BJ (cell line): ENCODE results near the gene IL1A. TPM values are rescaled to one million over a fixed set of nuclear protein-coding genes. Genes with fewer than 3 reads are reported as not detected.

Experiments
- CTCF ChIA-PET: fragments of 350-600 bp; formaldehyde crosslinking; extraction: SDS; loops from one replicate; lab custom pipeline; 2021; ENCODE audit warnings: antibody characterized with exemption, inconsistent platforms; lab: Yijun Ruan, JAX
- POLR2A ChIA-PET: fragments of 300-600 bp; sonication (Branson Sonifier 250); formaldehyde crosslinking; extraction: SDS; loops from one replicate; lab custom pipeline; 2021; ENCODE audit warnings: antibody characterized with exemption; lab: Charles Lee
- DNase-seq: peaks from one replicate; pipeline ENCODE4 v3.0.0-alpha.2; 2011; ENCODE audit warnings: low read depth
- H3K27me3 ChIP-seq: 2 replicates; pipeline ENCODE4 v1.6.0; 2011; ENCODE audit warnings: low read length; ENCODE audit not compliant: control insufficient read depth, insufficient read depth
- H3K36me3 ChIP-seq: 2 replicates; pipeline ENCODE4 v1.5.1; 2011; ENCODE audit warnings: low read length; ENCODE audit not compliant: control insufficient read depth, insufficient read depth
- H3K4me3 ChIP-seq: 2 replicates; pipeline ENCODE4 v1.5.1; 2011; ENCODE audit warnings: low read depth, mild to moderate bottlenecking, control low read depth, low read length
- polyA plus RNA-seq: library from polyadenylated mRNA; depleted of rRNA; stranded (reverse); fragments of >200 nt; gene quantifications from 2 replicates; pipeline ENCODE4 v1.2.3, GENCODE V29; 2011
- TF ChIP-seq, protein P1 (sequence below): IDR thresholded peaks from 2 replicates; pipeline ENCODE4 v1.5.1; 2011; ENCODE audit warnings: low read depth, mild to moderate bottlenecking, control low read depth, inconsistent platforms, low read length, moderate library complexity; ENCODE audit not compliant: insufficient read depth

Gene IL1A
- polyA plus RNA-seq, 1 experiment: 0.11 TPM

DNA sequence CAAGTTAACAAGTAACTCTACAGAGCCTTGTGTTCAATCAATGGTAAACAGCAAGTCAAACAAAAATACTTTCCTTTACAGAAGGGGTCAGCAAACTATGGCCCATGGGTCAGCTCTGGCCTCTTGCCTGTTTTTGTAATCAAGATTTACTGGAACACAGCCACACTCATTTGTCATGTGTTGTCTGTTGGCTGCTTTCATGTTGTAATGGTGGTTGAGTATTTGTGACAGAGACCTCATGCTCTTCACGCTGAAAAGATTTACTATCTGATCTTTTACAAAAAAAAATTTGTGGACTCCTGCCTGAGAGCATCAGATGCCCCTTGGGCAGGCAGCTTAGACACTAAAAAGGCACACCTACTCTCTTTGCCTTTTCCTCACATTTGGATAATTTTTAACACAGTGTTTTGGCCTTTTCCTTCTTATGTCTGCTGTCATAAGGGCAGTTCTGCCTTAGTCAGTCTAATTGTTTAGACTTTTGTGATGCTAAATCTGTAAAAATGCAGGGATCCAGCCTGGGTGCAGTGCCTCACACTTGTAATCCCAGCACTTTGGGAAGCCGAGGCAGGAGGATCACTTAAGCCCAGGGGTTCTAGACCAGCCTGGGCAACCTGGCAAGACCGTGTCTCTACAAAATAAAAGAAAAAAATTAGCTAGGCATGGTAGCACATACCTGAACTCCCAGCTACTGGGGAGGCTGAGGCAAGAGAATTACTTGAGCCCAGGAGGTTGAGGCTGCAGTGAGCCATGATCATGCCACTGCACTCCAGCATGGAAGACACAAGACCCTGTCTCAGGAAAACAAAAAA is 34.0 kb upstream of the IL1A start:
- ChIA-PET CTCF (interaction anchor here (0.7 to 1.7 kb wide), 4 partner anchors 8 to 125 kb away, joined by 3 to 5 read pairs (median 4); no protein-coding TSS in a partner anchor), POLR2A (no interaction called here)
- TF ChIP-seq, protein P1, sequence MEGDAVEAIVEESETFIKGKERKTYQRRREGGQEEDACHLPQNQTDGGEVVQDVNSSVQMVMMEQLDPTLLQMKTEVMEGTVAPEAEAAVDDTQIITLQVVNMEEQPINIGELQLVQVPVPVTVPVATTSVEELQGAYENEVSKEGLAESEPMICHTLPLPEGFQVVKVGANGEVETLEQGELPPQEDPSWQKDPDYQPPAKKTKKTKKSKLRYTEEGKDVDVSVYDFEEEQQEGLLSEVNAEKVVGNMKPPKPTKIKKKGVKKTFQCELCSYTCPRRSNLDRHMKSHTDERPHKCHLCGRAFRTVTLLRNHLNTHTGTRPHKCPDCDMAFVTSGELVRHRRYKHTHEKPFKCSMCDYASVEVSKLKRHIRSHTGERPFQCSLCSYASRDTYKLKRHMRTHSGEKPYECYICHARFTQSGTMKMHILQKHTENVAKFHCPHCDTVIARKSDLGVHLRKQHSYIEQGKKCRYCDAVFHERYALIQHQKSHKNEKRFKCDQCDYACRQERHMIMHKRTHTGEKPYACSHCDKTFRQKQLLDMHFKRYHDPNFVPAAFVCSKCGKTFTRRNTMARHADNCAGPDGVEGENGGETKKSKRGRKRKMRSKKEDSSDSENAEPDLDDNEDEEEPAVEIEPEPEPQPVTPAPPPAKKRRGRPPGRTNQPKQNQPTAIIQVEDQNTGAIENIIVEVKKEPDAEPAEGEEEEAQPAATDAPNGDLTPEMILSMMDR: no peak
- Histone ChIP-seq H3K27me3 (no peaks in the 10 kb centered on the region), H3K36me3 (no peaks in the 10 kb centered on the region), H3K4me3 (no peak overlapping the region)
- no peak for DNase-seq

GRCh38 chr2:112817082-112817689 is 32.9 kb upstream of the IL1A start:
- DNase-seq: no peak
- Histone ChIP-seq H3K4me3 (no peak overlapping the region), H3K36me3 (no peaks in the 10 kb centered on the region), H3K27me3 (no peaks in the 10 kb centered on the region)
- TF ChIP-seq, protein P1: no peak
- POLR2A ChIA-PET: no interaction called here
- CTCF ChIA-PET: interaction anchor here (0.7 to 1.3 kb wide), 4 partner anchors 9 to 126 kb away, joined by 3 to 4 read pairs (median 3); no protein-coding TSS in a partner anchor

GRCh38 chr2:112814278-112814677 is 30.0 kb upstream of the IL1A start:
- Histone ChIP-seq H3K36me3 (no peaks in the 10 kb centered on the region), H3K27me3 (no peaks in the 10 kb centered on the region), H3K4me3 (no peak overlapping the region)
- TF ChIP-seq, protein P1: peak; percentile 45
- CTCF ChIA-PET: interaction anchor here (0.9 kb wide), 1 partner anchor 19 kb away, joined by 3 read pairs; no protein-coding TSS in a partner anchor
- POLR2A ChIA-PET: no interaction called here
- DNase-seq: peak; percentile 38

- ChIA-PET POLR2A (no interaction called here), CTCF (interaction anchor here (0.6 to 0.7 kb wide), 2 partner anchors 23 to 64 kb away, joined by 3 read pairs; partner anchors contain the start of gene IL1B)
- TF ChIP-seq, protein P1: no peak
These were observed 29.1 kb upstream of the IL1A start for GRCh38 chr2:112813280-112813966.

More at GRCh38 chr2:112813280-112813966, 29.1 kb upstream of the IL1A start:
- Histone ChIP-seq H3K36me3 (no peaks in the 10 kb centered on the region), H3K4me3 (no peak overlapping the region), H3K27me3 (no peaks in the 10 kb centered on the region)
- DNase-seq: no peak
